Activated B cell treated with CpG ODN at 0.5 μM for 24 hours (primary cell): ENCODE results near the gene ANKRD11. TPM values are rescaled to one million over a fixed set of nuclear protein-coding genes. Genes with fewer than 3 reads are reported as not detected.
A peak's percentile ranks its signal among the peaks of the same experiment; 100 is the strongest.
"Not testable (repeated sequence)": the region's sequence is repeated elsewhere in the genome, so short reads cannot be mapped to it uniquely, and the experiment has no call there.

Experiments
- ATAC-seq: fragments of 200-7000 bp; cut with Tn5 transposase; one replicate; pipeline ENCODE4 v1.10.0; 2021; ENCODE audit warnings: low read depth, mild to moderate bottlenecking, moderate library complexity
- CTCF ChIA-PET: fragments of 350-600 bp; sonication (Branson Sonifier 250); formaldehyde crosslinking; loops from one replicate; lab custom pipeline; 2021; ENCODE audit warnings: antibody characterized with exemption; lab: Charles Lee
- POLR2A ChIA-PET: fragments of 350-600 bp; sonication (Branson Sonifier 250); formaldehyde crosslinking; loops from one replicate; lab custom pipeline; 2021; ENCODE audit warnings: antibody characterized with exemption; lab: Charles Lee
- DNase-seq: peaks from one replicate; pipeline ENCODE4 v3.0.0; 2022
- H3K27ac Mint-ChIP-seq: one replicate; pipeline ENCODE4 v1.8.0; 2020; ENCODE audit warnings: mixed read lengths
- H3K27me3 Mint-ChIP-seq: one replicate; pipeline ENCODE4 v1.8.0; 2021; ENCODE audit warnings: mixed read lengths
- H3K36me3 Mint-ChIP-seq: one replicate; pipeline ENCODE4 v1.8.0; 2021; ENCODE audit warnings: low read depth, mixed read lengths
- H3K4me1 Mint-ChIP-seq: one replicate; pipeline ENCODE4 v1.8.0; 2021; ENCODE audit warnings: mixed read lengths
- H3K4me3 Mint-ChIP-seq: one replicate; pipeline ENCODE4 v1.8.0; 2020; ENCODE audit warnings: mild to moderate bottlenecking, mixed read lengths
- H3K9me3 Mint-ChIP-seq: one replicate; pipeline ENCODE4 v1.8.0; 2020; ENCODE audit warnings: mixed read lengths
- CTCF ChIP-seq: fragments of 200-600 bp; IDR thresholded peaks from one replicate; pipeline ENCODE4 v1.8.0; 2022; ENCODE audit warnings: antibody characterized with exemption, mild to moderate bottlenecking
- intact Hi-C: fragments of 100-400 bp; cut with micrococcal nuclease; formaldehyde crosslinking; loops from one replicate; pipeline ENCODE4 v1.15.1; 2024
- total RNA-seq: library from RNA; stranded (reverse); gene quantifications from 2 replicates; pipeline ENCODE4 v1.2.3, GENCODE V29; 2022

Gene ANKRD11
- total RNA-seq, 1 donor from 2014 or later, result 243 TPM

- peaks cover 46% of the 10 kb centered on the region for H3K36me3 Mint-ChIP-seq
- peaks cover 38% of the 10 kb centered on the region for H3K4me1 Mint-ChIP-seq
- ATAC-seq (no peak), DNase-seq (no peak)
- no peak for TF ChIP-seq CTCF
- no peak overlapping the region for H3K4me3 Mint-ChIP-seq
- intact Hi-C loops, result loop anchor here (10.0 kb wide), 1 partner anchor 60 kb away; no protein-coding TSS in a partner anchor
- no peak overlapping the region for H3K27ac Mint-ChIP-seq
- no peaks in the 10 kb centered on the region for H3K9me3 Mint-ChIP-seq
- CTCF ChIA-PET, result no interaction called here
- H3K27me3 Mint-ChIP-seq, result no peaks in the 10 kb centered on the region
- POLR2A ChIA-PET, result interaction anchor here (0.6 kb wide), 1 partner anchor 206 kb away, joined by 5 read pairs; no protein-coding TSS in a partner anchor
Measured at GRCh38 chr16:89304181-89304851, 186.0 kb downstream of the ANKRD11 start.

- H3K27ac Mint-ChIP-seq, result no peak overlapping the region
- intact Hi-C loops, result loop anchor here (10.0 kb wide), 1 partner anchor 61 kb away; no protein-coding TSS in a partner anchor
- peaks cover 48% of the 10 kb centered on the region for H3K36me3 Mint-ChIP-seq
- POLR2A ChIA-PET, result no interaction called here
- CTCF ChIA-PET, result no interaction called here
- H3K4me3 Mint-ChIP-seq, result no peak overlapping the region
- H3K4me1 Mint-ChIP-seq, result peaks cover 32% of the 10 kb centered on the region
- no peaks in the 10 kb centered on the region for H3K27me3 Mint-ChIP-seq
- DNase-seq (no peak), ATAC-seq (peak; percentile 41)
- no peaks in the 10 kb centered on the region for H3K9me3 Mint-ChIP-seq
- TF ChIP-seq CTCF, result no peak
Measured at GRCh38 chr16:89303617-89304016, 186.7 kb downstream of the ANKRD11 start.

- CTCF ChIA-PET, result no interaction called here
- TF ChIP-seq CTCF, result no peak
- no peak overlapping the region for H3K27ac Mint-ChIP-seq
- no peaks in the 10 kb centered on the region for H3K9me3 Mint-ChIP-seq
- no peak overlapping the region for H3K4me3 Mint-ChIP-seq
- DNase-seq (no peak), ATAC-seq (no peak)
- intact Hi-C loops, result loop anchor here (10.0 kb wide), 1 partner anchor 64 kb away; no protein-coding TSS in a partner anchor
- peaks cover 66% of the 10 kb centered on the region for H3K36me3 Mint-ChIP-seq
- H3K27me3 Mint-ChIP-seq, result no peaks in the 10 kb centered on the region
- POLR2A ChIA-PET, result no interaction called here
- peaks cover 22% of the 10 kb centered on the region for H3K4me1 Mint-ChIP-seq
Measured at GRCh38 chr16:89300976-89301360, 189.4 kb downstream of the ANKRD11 start.

GRCh38 chr16:89300311-89300975 lies 189.9 kb downstream of the ANKRD11 start:
- POLR2A ChIA-PET, result interaction anchor here (0.5 kb wide), 2 partner anchors 40 to 208 kb away, joined by 7 read pairs; no protein-coding TSS in a partner anchor

GRCh38 chr16:89299357-89300111 lies 190.8 kb downstream of the ANKRD11 start:
- H3K27me3 Mint-ChIP-seq, H3K4me3 Mint-ChIP-seq, ATAC-seq, POLR2A ChIA-PET, H3K27ac Mint-ChIP-seq, H3K9me3 Mint-ChIP-seq, CTCF ChIA-PET, DNase-seq: not testable (repeated sequence)
- H3K4me1 Mint-ChIP-seq, result peaks cover 22% of the 10 kb centered on the region
- H3K36me3 Mint-ChIP-seq, result peaks cover 60% of the 10 kb centered on the region
- intact Hi-C loops, result loop anchor here (10.0 kb wide), 1 partner anchor 65 kb away; no protein-coding TSS in a partner anchor

More at GRCh38 chr16:89300311-89300975, 189.9 kb downstream of the ANKRD11 start:
- TF ChIP-seq CTCF, result no peak
- Mint-ChIP-seq H3K4me3 (no peak overlapping the region), H3K9me3 (no peaks in the 10 kb centered on the region), H3K27me3 (no peaks in the 10 kb centered on the region), H3K36me3 (peaks cover 66% of the 10 kb centered on the region), H3K27ac (no peak overlapping the region), H3K4me1 (peaks cover 22% of the 10 kb centered on the region)
- intact Hi-C loops, result loop anchor here (10.0 kb wide), 1 partner anchor 64 kb away; no protein-coding TSS in a partner anchor
- DNase-seq, result no peak
- ATAC-seq, result no peak
- CTCF ChIA-PET, result no interaction called here
